ENCODE data around the gene RETSAT. TPM values are rescaled to one million over a fixed set of nuclear protein-coding genes. Genes with fewer than 3 reads are reported as not detected.

The RETSAT gene
- total and polyA plus RNA-seq, 2 of the 4 experiments (the other 2 are of a cell fraction), result 25.6 to 32.3 TPM

GRCh38 chr2:85325466-85325811, 28.9 kb downstream of the RETSAT start:
- H4K8ac ChIP-seq (ENCODE audit: low read depth in 2 of 2, low read length in 2 of 2), result no peak overlapping the region
- peak overlapping the region; percentile 10; the same call in 1 of the 2 replicates for H3K9ac ChIP-seq (ENCODE audit: low read depth, low read length)
- peaks cover 13 to 75% of the 10 kb centered on the region in 2 experiments for H3K79me1 ChIP-seq (ENCODE audit: low read depth in 1 of 2, low read length in 2 of 2)
- H3K4me1 ChIP-seq (ENCODE audit: control insufficient read depth, insufficient read depth, low read length), result peaks cover 7% of the 10 kb centered on the region
- no CpG with 5 or more reads among the region's 9 CpGs for WGBS, 2 experiments (ENCODE audit: extremely low coverage in 2 of 2, insufficient read length in 1 of 2)
- H4K20me1 ChIP-seq (ENCODE audit: insufficient read depth, low read length), result peaks cover 50% of the 10 kb centered on the region
- H3K4ac ChIP-seq (ENCODE audit: low read depth, low read length), result no peak overlapping the region
- no peak overlapping the region for H3K14ac ChIP-seq (replicated peaks; ENCODE audit: low read depth, low read length)
- H2AK5ac ChIP-seq (ENCODE audit: low read depth, low read length), result no peak overlapping the region
- in situ Hi-C loops (cut with MboI; ENCODE audit: low sequenced_read_pairs), result no loop called here
- H2AFZ ChIP-seq (replicated peaks; ENCODE audit: low read length, poor library complexity), result no peak overlapping the region
- no peak overlapping the region for H4K91ac ChIP-seq (ENCODE audit: insufficient read depth, low read depth, low read length)
- no peak for TF ChIP-seq CEBPB (IDR thresholded peaks at IDR 0.05; ENCODE audit: low read depth, low read length)
- no peak for TF ChIP-seq ELK1 (IDR thresholded peaks at IDR 0.05; ENCODE audit: borderline replicate concordance, low read depth, low read length)
- TF ChIP-seq CHD1 (IDR thresholded peaks at IDR 0.05; ENCODE audit: low read depth, low read length), result no peak
- no peak for TF ChIP-seq MXI1 (IDR thresholded peaks at IDR 0.05; ENCODE audit: borderline replicate concordance, low read depth, low read length)
- TF ChIP-seq RAD21 (IDR thresholded peaks at IDR 0.05; ENCODE audit: low read length), result no peak
- TF ChIP-seq SMC3 (IDR thresholded peaks at IDR 0.05; ENCODE audit: low read depth, low read length), result no peak
- TF ChIP-seq BHLHE40 (IDR thresholded peaks at IDR 0.05; ENCODE audit: low read depth, low read length), result no peak
- TF ChIP-seq CTCF (conservative IDR thresholded peaks at IDR 0.05; ENCODE audit: low read depth, low read length), result no peak
- no peak for TF ChIP-seq FOS (IDR thresholded peaks at IDR 0.05; ENCODE audit: low read depth, low read length)
- TF ChIP-seq USF2 (IDR thresholded peaks at IDR 0.05; ENCODE audit: low read depth, low read length), result no peak
- no peaks in the 10 kb centered on the region for H3K27me3 ChIP-seq (ENCODE audit: control insufficient read depth, insufficient read depth, low read length)
- peaks cover 46% of the 10 kb centered on the region for H3K36me3 ChIP-seq (ENCODE audit: control insufficient read depth, insufficient read depth, low read length)
- no peak overlapping the region for H2BK120ac ChIP-seq (ENCODE audit: low read depth, low read length)
- peaks cover 8% of the 10 kb centered on the region for H3K9me1 ChIP-seq (ENCODE audit: insufficient read depth, low read length)
- H3K4me3 ChIP-seq (ENCODE audit: insufficient read depth, low read depth, low read length), result peak overlapping the region; percentile 57
- CTCF ChIA-PET, result no interaction called here
- no peak overlapping the region for H3K56ac ChIP-seq (ENCODE audit: extremely low read depth, insufficient read depth, low read length)
- dilution Hi-C loops (cut with HindIII; ENCODE audit: low sequenced_read_pairs, unreplicated experiment), result no loop called here
- H2AK9ac ChIP-seq (replicated peaks; ENCODE audit: low read depth, low read length, poor library complexity), result no peak overlapping the region
- no peak overlapping the region for H2BK20ac ChIP-seq (ENCODE audit: low read depth, low read length)
- H2BK5ac ChIP-seq (ENCODE audit: low read depth, low read length, poor library complexity, severe bottlenecking), result peak overlapping the region; percentile 4
- DNase-seq (no peak), ATAC-seq (ENCODE audit: low read depth) (no peak)
- H3K18ac ChIP-seq (ENCODE audit: low read depth, low read length), result no peak overlapping the region
- intact Hi-C loops (cut with micrococcal nuclease), result loop anchor here (5.0 kb wide), 1 partner anchor 227 kb away; no protein-coding TSS in a partner anchor
- H4K5ac ChIP-seq (ENCODE audit: low read depth, low read length), result no peak overlapping the region
- H3K27ac ChIP-seq (ENCODE audit: insufficient read depth, low read length), result no peak overlapping the region
- H3K4me2 ChIP-seq (ENCODE audit: low read depth, low read length), result peak overlapping the region; percentile 100
- H2BK15ac ChIP-seq (ENCODE audit: low read depth, low read length), result no peak overlapping the region
- no peaks in the 10 kb centered on the region for H3K9me3 ChIP-seq (ENCODE audit: control insufficient read depth, insufficient read depth, low read length)
- peak overlapping the region; percentile 56; the same call in 1 of the 2 replicates for H3K23ac ChIP-seq (ENCODE audit: low read depth, low read length)
- no TSS peak for BruUV-seq (replicated peaks)
- POLR2A ChIA-PET (ENCODE audit: unreplicated experiment), result no interaction called here

All from IMR-90 (cell line).